G401.6 (cell line): ENCODE results near the gene CSHL1.
"Not testable (repeated sequence)": the region's sequence is repeated elsewhere in the genome, so short reads cannot be mapped to it uniquely, and the experiment has no call there.

Experiments
- FAIRE-seq: peaks from 2 replicates; lab custom pipeline; 2012; peaks lifted over from hg19 to GRCh38; lab: Jason Lieb, UNC

The CSHL1 gene

DNA sequence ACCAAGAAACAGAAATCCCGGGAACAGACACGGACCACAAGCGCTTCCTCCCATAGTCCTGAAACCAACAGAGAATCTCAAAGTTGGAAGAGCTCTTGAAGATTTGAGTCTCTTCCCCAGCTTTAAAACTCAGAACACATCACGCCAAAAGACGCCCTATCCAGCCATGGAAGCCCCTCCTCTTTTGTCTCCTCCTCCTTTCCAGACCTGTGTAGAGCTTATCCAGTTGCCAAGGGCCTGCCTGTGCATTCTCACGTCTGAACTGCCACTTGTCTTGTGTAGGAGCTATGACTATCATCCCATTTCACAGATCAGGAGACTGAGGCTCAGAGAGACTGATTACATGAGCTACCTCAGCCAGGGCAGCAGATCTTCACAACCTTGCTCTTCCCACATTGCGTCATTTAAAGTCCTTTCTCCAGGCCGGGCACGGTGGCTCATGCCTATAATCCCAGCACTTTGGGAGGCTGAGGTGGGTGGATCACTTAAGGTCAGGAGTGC, 28.4 kb downstream of the CSHL1 start:
- FAIRE-seq, result not testable (repeated sequence)

GRCh38 chr17:63881935-63882601, 29.0 kb downstream of the CSHL1 start, which contains the start of gene GH2:
Gene GH2, minus strand, starts transcription at chr17:63881944. Its CDS starts 143 bp downstream, at chr17:63881801.
- FAIRE-seq, result no peak

GRCh38 chr17:63881337-63881736, 29.7 kb downstream of the CSHL1 start:
- not testable (repeated sequence) for FAIRE-seq

DNA sequence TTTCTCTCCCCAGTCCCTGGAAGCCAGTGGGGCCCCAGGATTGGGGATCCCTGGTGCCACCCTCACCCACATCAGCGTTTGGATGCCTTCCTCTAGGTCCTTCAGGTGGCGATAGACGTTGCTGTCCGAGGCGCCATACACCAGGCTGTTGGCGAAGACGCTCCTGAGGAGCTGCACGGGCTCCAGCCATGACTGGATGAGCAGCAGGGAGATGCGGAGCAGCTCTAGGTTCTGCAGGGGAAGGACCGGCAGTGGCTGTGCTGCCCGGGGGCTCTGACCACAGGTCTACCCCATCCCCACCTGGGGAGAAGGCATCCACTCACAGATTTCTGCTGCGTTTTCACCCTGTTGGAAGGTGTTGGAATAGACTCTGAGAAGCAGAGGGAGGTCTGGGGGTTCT, 30.4 kb downstream of the CSHL1 start:
- no peak for FAIRE-seq

DNA sequence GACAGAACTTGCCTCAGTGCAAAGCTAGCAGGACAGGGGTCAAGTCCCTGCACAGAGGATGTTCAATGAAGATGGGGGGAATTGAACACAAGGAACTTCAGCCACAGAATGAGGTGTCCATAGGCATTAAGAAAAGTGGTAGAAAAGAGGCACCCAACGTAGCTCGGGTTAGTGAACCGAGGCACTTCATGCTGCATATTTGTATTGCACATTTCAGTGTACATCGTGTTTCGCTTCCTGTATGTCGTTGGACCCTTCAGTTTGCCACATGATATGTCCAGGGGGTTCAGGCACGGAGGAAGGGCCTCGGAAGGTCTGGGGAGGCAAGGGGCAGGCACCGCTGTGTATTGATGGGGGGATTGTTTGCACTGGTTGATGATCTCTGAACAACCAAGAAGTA, 32.6 kb downstream of the CSHL1 start:
- not testable (repeated sequence) for FAIRE-seq

DNA sequence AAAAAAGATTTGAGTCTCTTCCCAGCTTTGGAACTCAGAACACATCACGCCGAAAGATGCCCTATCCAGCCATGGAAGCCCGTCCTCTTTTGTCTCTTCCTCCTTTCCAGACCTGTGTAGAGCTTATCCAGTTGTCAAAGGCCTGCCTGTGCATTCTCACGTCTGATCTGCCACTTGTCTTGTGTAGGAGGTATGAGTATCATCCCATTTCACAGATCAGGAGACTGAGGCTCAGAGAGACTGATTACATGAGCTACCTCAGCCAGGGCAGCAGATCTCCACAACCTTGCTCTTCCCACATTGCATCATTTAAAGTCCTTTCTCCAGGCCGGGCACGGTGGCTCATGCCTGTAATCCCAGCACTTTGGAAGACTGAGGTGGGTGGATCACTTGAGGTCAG, 36.4 kb downstream of the CSHL1 start:
- FAIRE-seq, result not testable (repeated sequence)

GRCh38 chr17:63874061-63874626, 36.9 kb downstream of the CSHL1 start:
- not testable (repeated sequence) for FAIRE-seq

DNA sequence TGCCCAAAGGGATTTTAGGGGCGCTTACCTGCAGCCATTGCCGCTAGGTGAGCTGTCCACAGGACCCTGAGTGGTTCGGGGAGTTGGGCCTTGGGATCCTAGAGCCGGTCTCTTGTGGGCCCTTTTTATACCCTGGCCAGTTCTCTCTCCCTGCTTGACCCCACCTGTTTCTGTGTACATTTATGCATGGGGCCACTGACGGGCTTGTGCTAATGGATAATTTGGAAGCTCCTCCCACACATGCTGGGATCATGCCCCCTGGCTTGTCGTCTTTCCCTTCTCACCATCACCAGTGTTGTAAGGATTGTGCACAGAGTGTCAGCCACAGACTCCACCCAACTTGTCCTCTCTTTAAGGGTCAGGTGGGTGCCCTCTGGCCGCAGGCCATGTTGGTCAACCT, 37.5 kb downstream of the CSHL1 start, which contains the start of gene CSH2:
TSS of gene CSH2 (minus strand) at position 101 of the 400 bp plus-strand sequence. CDS start at position 38, 63 bp downstream.
- not testable (repeated sequence) for FAIRE-seq

DNA sequence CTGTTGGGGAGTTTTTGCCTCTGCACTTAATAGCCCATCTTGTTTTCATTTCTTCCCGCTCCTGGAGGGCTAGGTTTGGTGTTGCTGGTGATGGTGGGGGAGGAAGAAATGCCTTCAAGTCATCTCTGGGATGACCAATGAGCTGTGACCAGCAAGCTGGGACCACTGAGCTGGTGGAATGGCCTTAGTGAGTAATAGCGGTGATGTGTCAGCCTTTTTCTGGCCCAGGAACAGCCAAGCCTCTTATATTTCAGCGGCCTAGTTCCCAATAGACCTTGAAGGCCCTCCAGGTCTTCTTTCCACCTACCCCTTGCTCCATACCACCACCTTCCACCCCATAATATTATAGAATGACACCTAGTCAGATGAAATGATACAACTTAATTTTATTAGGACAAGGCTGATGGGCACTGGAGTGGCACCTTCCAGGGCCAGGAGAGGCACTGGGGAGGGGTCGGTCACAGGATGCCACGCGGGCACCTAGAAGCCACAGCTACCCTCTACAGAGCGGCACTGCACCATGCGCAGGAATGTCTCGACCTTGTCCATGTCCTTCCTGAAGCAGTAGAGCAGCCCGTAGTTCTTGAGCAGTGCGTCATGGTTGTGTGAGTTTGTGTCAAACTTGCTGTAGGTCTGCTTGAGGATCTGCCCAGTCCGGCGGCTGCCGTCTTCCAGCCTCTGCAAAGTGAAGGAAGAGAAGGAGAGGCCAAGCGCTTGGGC, 39.3 kb downstream of the CSHL1 start:
- not testable (repeated sequence) for FAIRE-seq

- not testable (repeated sequence) for FAIRE-seq
These were observed 40.8 kb downstream of the CSHL1 start for GRCh38 chr17:63870292-63870665.

DNA sequence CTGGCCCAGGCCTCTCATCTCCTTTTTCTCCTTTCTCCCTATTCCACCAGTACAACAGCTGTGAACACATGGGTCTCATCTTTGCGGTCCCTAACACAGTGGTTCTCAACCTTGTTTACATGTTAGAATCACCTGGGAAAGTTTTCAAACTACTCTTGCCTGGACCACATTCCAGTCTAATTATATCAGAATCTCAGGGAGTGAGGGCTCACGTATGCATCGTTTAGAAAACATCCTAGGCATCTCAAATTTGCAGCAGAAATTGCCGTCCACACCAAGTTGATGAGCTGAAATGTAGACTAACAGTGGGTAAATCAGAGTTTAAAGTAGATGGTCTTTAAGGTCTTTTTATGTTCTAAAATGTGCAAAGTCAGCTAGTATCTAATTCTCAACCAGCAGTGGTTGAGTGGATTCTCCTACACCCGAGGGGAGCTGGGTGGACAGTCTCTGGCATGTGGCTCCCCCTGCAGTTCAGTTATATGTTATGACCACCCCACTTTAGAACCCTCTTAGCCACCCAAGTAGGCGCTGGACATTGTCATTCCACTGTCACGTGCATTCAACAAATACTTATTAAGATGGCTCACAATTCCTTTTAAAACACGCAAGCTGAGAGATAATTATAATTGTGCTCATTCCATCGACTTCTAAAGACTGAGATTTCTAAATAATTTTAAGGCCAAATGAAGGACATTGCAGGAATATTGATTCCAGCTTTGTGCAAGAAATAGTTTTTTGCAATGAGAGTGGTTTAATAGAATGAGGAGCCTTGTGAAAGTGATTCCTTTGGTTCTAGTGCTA, 41.4 kb downstream of the CSHL1 start:
- FAIRE-seq, result not testable (repeated sequence)

DNA sequence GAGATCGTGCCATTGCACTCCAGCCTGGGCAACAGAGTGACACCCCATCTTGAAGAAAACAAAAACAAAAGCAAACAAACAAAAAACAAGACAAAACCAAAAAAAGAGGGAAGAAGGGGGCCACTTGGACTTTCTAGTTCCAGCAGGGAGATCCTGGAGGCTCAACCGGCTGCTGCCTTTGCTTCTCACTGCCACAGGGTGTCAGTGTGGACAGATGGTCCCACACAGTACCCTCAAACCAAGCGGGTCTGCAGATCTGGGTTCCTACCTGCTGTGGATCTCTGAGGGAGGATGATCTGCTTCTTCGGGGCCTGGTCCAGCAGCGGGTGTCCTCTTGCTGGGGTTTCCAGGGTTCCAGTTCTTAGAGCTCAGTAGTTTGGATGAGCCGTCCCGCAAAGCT, 44.4 kb downstream of the CSHL1 start:
- FAIRE-seq, result not testable (repeated sequence)
